Cardiac muscle cell (in vitro differentiated cells and primary cell): ENCODE measurements around the gene IRF2BPL. TPM values are rescaled to one million over a fixed set of nuclear protein-coding genes. Genes with fewer than 3 reads are reported as not detected.

Source experiments
- DNase-seq, 2 donors: peaks; one replicate each; pipeline versions ENCODE4 v3.0.0 to v3.0.0-alpha.2; 2010 to 2017; ENCODE audit warnings: low read depth in 1 of 2, low spot score in 1 of 2
- H3K27ac ChIP-seq: fragments of 200-600 bp; sonication (generic); 2 replicates; pipeline ENCODE4 v1.5.1; 2016
- H3K27me3 ChIP-seq: fragments of 200-600 bp; sonication (generic); 2 replicates; pipeline ENCODE4 v1.6.0; 2016; ENCODE audit warnings: control low read depth
- H3K36me3 ChIP-seq: fragments of 200-600 bp; sonication (generic); 2 replicates; pipeline ENCODE4 v1.5.1; 2016; ENCODE audit warnings: control low read depth
- H3K4me1 ChIP-seq: fragments of 200-600 bp; sonication (generic); 2 replicates; pipeline ENCODE4 v1.8.1; 2017; ENCODE audit warnings: low read depth, mild to moderate bottlenecking, mixed run types
- H3K4me3 ChIP-seq: fragments of 200-600 bp; sonication (generic); 2 replicates; pipeline ENCODE4 v1.5.1; 2016; ENCODE audit warnings: mild to moderate bottlenecking
- H3K9me3 ChIP-seq: fragments of 200-600 bp; sonication (generic); 2 replicates; pipeline ENCODE4 v1.5.1; 2017; ENCODE audit warnings: low read depth, mild to moderate bottlenecking, control low read depth
- CTCF ChIP-seq: IDR thresholded peaks from 2 replicates; pipeline ENCODE4 v1.5.1; 2012; ENCODE audit warnings: low read depth, mild to moderate bottlenecking, low read length
- polyA plus RNA-seq: library from polyadenylated mRNA; unstranded; fragments of >200 nt; fragmentation: Nextera tagmentation; extraction: Ambion mirVana; gene quantifications from 2 replicates; pipeline ENCODE4 v1.2.1, GENCODE V29; 2016
- total RNA-seq: library from RNA; depleted of rRNA; stranded (reverse); fragments of >200 nt; gene quantifications from 2 replicates; pipeline ENCODE4 v1.2.3, GENCODE V29; 2016

The IRF2BPL gene
- total and polyA plus RNA-seq, 2 experiments from 2014 or later, result 43.7 to 185 TPM

- H3K4me1 ChIP-seq, result peaks cover 11% of the 10 kb centered on the region
- H3K27me3 ChIP-seq, result no peaks in the 10 kb centered on the region
- no peak for TF ChIP-seq CTCF
- H3K36me3 ChIP-seq, result no peaks in the 10 kb centered on the region
- no peaks in the 10 kb centered on the region for H3K9me3 ChIP-seq
- H3K27ac ChIP-seq, result no peak overlapping the region
- no peak for DNase-seq
- H3K4me3 ChIP-seq, result no peak overlapping the region
These were observed 22.4 kb downstream of the IRF2BPL start for GRCh38 chr14:77006132-77006531.

DNA sequence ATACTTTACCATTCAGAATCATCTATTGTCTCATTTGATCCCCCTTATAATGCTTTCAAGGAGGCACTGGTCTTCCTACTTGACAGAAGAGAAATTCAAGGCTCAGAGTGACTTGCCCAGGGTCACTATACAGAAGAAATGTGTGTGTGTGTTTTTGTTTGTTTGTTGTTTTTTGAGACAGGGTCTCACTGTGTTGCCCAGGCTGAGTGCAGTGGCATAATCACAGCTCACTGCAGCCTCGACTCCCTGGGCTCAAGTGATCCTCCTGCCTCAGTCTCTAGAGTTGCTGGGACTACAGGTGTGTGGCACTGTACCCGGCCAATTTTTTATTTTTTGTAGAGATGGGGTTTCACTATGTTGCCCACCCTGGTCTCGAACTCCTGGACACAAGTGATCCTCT, 22.9 kb downstream of the IRF2BPL start:
- no peaks in the 10 kb centered on the region for H3K9me3 ChIP-seq
- DNase-seq, result no peak
- H3K27ac ChIP-seq, result no peak overlapping the region
- TF ChIP-seq CTCF, result no peak
- H3K36me3 ChIP-seq, result no peaks in the 10 kb centered on the region
- H3K4me1 ChIP-seq, result peaks cover 13% of the 10 kb centered on the region
- no peaks in the 10 kb centered on the region for H3K27me3 ChIP-seq
- no peak overlapping the region for H3K4me3 ChIP-seq

- H3K4me1 ChIP-seq, result peaks cover 20% of the 10 kb centered on the region
- no peaks in the 10 kb centered on the region for H3K27me3 ChIP-seq
- H3K9me3 ChIP-seq, result no peaks in the 10 kb centered on the region
- H3K4me3 ChIP-seq, result no peak overlapping the region
- no peaks in the 10 kb centered on the region for H3K36me3 ChIP-seq
- no peak for DNase-seq
- peak overlapping the region; percentile 61 for H3K27ac ChIP-seq
- no peak for TF ChIP-seq CTCF
These were observed 23.6 kb downstream of the IRF2BPL start for GRCh38 chr14:77004711-77005460.

DNA sequence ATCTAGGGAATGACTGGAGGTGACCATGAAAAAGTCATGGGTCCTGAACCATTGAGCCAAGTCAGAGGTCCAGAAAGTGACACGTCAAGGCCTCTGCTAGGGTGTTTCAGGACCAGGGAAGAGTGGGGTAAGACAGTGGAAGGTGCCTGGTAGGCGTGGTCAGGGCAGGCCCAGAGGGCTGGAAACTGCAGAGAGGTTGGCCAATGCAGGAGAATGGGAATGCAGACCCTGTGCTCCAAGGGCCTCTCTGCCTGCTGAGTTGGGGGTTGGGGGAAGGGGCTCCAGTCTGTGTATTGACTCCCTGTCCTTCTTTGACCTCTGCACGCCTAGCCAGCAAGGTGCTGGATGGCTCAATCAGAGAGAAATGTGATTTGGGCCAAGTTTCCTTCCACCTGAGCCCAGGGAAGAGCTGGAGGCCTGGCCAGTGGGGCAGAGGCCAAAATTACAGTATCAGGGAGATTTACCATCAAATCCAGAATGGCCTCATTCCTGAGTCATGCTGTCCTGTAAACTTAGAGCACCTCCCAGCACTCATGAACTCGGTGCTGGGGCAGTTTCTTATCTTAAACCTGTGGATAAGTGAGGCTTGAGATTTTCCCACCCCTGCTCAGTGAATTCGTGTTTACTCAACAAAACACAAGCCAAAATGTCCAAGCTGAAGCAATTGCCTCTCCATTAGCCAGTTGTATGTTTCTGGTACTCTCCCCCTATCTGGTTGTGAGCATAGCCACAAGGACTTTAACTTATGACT, 24.4 kb downstream of the IRF2BPL start:
- no peaks in the 10 kb centered on the region for H3K36me3 ChIP-seq
- peak overlapping the region; percentile 61 for H3K27ac ChIP-seq
- H3K9me3 ChIP-seq, result no peaks in the 10 kb centered on the region
- no peak overlapping the region for H3K4me3 ChIP-seq
- no peak for TF ChIP-seq CTCF
- peak in 1 of 2 donors; percentile 55 for DNase-seq
- H3K4me1 ChIP-seq, result peaks cover 20% of the 10 kb centered on the region
- H3K27me3 ChIP-seq, result no peaks in the 10 kb centered on the region

DNA sequence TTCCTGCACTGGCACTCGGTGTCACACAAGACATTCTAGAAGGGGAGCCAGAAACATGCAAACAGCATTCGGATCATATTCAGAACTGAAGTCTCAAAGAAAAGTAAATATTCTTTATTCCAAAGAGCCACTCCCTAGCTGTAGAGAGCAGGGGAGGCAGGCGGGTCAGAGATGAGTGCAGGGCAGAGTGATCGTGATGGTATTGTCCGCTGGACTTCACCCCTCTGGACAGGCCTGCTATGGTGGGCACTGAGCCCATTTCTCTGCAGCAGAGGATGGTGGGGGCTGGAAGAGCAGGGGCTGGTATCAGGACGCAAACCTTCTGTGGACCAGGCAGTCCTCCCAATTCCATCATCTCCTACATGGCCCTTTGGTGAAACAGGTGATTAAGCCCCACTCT, 25.6 kb downstream of the IRF2BPL start:
- Histone ChIP-seq H3K9me3 (no peaks in the 10 kb centered on the region), H3K36me3 (no peaks in the 10 kb centered on the region), H3K27me3 (no peaks in the 10 kb centered on the region), H3K27ac (no peak overlapping the region), H3K4me1 (peaks cover 20% of the 10 kb centered on the region), H3K4me3 (no peak overlapping the region)
- TF ChIP-seq CTCF, result no peak
- DNase-seq, result no peak
